WTC11 (cell line): ENCODE data around the gene CSNK1A1L.

Experiments used
- CTCF ChIP-seq: fragments of 200-600 bp; IDR thresholded peaks from 2 replicates; pipeline ENCODE4 v1.8.0; 2022; ENCODE audit warnings: antibody characterized with exemption
- FOXK1 ChIP-seq: sonication (generic); formaldehyde crosslinking; IDR thresholded peaks from 2 replicates; pipeline ENCODE4 v1.8.0; 2022; ENCODE audit warnings: mild to moderate bottlenecking, moderate library complexity, missing genetic modification reagents
- NFE2L1 ChIP-seq: sonication (generic); formaldehyde crosslinking; IDR thresholded peaks from 2 replicates; pipeline ENCODE4 v1.8.1; 2023; ENCODE audit warnings: missing genetic modification reagents
- NFYB ChIP-seq: sonication (generic); formaldehyde crosslinking; conservative IDR thresholded peaks from 2 replicates; pipeline ENCODE4 v1.8.0; 2022; ENCODE audit warnings: low read depth, missing genetic modification reagents
- TEAD4 ChIP-seq: sonication (generic); formaldehyde crosslinking; IDR thresholded peaks from 2 replicates; pipeline ENCODE4 v1.8.0; 2022; ENCODE audit warnings: mild to moderate bottlenecking, missing genetic modification reagents
- ZNF121 ChIP-seq: sonication (generic); formaldehyde crosslinking; IDR thresholded peaks from 2 replicates; pipeline ENCODE4 v1.8.0; 2023; ENCODE audit warnings: missing genetic modification reagents
- TF ChIP-seq, protein P1 (sequence below): sonication (generic); formaldehyde crosslinking; IDR thresholded peaks from 2 replicates; pipeline ENCODE4 v1.8.1; 2022; ENCODE audit warnings: mild to moderate bottlenecking, moderate library complexity, missing genetic modification reagents
- TF ChIP-seq, protein P2 (sequence below): sonication (generic); formaldehyde crosslinking; IDR thresholded peaks from 2 replicates; pipeline ENCODE4 v1.8.0; 2023; ENCODE audit warnings: missing genetic modification reagents, mild to moderate bottlenecking, borderline replicate concordance
- TF ChIP-seq, protein P3 (sequence below): sonication (generic); formaldehyde crosslinking; IDR thresholded peaks from 2 replicates; pipeline ENCODE4 v1.8.1; 2022; ENCODE audit warnings: missing genetic modification reagents, borderline replicate concordance

DNA sequence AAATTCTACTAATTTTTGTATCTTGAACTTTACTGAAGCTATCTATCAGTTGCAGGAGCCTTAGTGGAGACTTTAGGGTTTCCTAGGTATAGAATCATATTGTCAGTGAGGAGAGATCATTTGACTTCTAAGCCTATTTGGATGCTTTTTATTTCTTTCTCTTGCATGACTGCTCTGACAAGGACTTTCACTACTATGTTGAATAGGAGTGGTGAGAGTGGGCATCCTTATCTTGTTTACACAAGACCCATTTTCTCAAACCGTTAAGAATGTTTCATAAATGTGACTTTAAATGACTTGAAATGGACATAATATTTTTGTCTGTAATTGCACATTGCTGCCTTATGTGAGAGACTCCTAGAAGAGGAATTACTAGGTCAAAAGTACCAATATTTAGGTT is 17.9 kb upstream of the CSNK1A1L start:
- TF ChIP-seq CTCF, result no peak
- no peak for TF ChIP-seq FOXK1
- TF ChIP-seq, protein P1, sequence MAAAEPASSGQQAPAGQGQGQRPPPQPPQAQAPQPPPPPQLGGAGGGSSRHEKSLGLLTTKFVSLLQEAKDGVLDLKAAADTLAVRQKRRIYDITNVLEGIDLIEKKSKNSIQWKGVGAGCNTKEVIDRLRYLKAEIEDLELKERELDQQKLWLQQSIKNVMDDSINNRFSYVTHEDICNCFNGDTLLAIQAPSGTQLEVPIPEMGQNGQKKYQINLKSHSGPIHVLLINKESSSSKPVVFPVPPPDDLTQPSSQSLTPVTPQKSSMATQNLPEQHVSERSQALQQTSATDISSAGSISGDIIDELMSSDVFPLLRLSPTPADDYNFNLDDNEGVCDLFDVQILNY (CRISPR knock-in tag), result no peak
- TF ChIP-seq NFE2L1 (CRISPR knock-in tag), result no peak
- TF ChIP-seq ZNF121 (CRISPR knock-in tag), result no peak
- no peak for TF ChIP-seq NFYB (CRISPR knock-in tag)
- TF ChIP-seq, protein P2, sequence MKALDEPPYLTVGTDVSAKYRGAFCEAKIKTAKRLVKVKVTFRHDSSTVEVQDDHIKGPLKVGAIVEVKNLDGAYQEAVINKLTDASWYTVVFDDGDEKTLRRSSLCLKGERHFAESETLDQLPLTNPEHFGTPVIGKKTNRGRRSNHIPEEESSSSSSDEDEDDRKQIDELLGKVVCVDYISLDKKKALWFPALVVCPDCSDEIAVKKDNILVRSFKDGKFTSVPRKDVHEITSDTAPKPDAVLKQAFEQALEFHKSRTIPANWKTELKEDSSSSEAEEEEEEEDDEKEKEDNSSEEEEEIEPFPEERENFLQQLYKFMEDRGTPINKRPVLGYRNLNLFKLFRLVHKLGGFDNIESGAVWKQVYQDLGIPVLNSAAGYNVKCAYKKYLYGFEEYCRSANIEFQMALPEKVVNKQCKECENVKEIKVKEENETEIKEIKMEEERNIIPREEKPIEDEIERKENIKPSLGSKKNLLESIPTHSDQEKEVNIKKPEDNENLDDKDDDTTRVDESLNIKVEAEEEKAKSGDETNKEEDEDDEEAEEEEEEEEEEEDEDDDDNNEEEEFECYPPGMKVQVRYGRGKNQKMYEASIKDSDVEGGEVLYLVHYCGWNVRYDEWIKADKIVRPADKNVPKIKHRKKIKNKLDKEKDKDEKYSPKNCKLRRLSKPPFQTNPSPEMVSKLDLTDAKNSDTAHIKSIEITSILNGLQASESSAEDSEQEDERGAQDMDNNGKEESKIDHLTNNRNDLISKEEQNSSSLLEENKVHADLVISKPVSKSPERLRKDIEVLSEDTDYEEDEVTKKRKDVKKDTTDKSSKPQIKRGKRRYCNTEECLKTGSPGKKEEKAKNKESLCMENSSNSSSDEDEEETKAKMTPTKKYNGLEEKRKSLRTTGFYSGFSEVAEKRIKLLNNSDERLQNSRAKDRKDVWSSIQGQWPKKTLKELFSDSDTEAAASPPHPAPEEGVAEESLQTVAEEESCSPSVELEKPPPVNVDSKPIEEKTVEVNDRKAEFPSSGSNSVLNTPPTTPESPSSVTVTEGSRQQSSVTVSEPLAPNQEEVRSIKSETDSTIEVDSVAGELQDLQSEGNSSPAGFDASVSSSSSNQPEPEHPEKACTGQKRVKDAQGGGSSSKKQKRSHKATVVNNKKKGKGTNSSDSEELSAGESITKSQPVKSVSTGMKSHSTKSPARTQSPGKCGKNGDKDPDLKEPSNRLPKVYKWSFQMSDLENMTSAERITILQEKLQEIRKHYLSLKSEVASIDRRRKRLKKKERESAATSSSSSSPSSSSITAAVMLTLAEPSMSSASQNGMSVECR (CRISPR knock-in tag), result no peak
- no peak for TF ChIP-seq TEAD4 (CRISPR knock-in tag)
- TF ChIP-seq, protein P3, sequence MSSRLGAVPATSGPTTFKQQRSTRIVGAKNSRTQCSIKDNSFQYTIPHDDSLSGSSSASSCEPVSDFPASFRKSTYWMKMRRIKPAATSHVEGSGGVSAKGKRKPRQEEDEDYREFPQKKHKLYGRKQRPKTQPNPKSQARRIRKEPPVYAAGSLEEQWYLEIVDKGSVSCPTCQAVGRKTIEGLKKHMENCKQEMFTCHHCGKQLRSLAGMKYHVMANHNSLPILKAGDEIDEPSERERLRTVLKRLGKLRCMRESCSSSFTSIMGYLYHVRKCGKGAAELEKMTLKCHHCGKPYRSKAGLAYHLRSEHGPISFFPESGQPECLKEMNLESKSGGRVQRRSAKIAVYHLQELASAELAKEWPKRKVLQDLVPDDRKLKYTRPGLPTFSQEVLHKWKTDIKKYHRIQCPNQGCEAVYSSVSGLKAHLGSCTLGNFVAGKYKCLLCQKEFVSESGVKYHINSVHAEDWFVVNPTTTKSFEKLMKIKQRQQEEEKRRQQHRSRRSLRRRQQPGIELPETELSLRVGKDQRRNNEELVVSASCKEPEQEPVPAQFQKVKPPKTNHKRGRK (CRISPR knock-in tag), result no peak
